ENCODE measurements around the gene AFDN. TPM values are rescaled to one million over a fixed set of nuclear protein-coding genes. Genes with fewer than 3 reads are reported as not detected.

Gene AFDN
- total and polyA plus RNA-seq, 2 experiments from 2014 or later, result 66.9 to 200 TPM

GRCh38 chr6:167993831-167994230 lies 167.1 kb downstream of the AFDN start:
- H3K9me2 ChIP-seq (ENCODE audit: insufficient read depth), result 0 out of 2 replicates have a peak, but pooled peaks cover 2% of the 10 kb centered on the region
- no peaks in the 10 kb centered on the region for H3K36me3 ChIP-seq (ENCODE audit: insufficient read depth)
- peaks cover 7% of the 10 kb centered on the region for H3K4me1 ChIP-seq (ENCODE audit: insufficient read depth)
- no peak overlapping the region for H3K27ac Mint-ChIP-seq
- peaks cover 7% of the 10 kb centered on the region for H3K27me3 Mint-ChIP-seq (ENCODE audit: insufficient read depth, low read depth, poor library complexity)
- H3K27ac ChIP-seq (ENCODE audit: low read depth), result no peak overlapping the region
- H3K4me2 ChIP-seq, result no peak overlapping the region
- TF ChIP-seq EZH2 (IDR thresholded peaks at IDR 0.05; ENCODE audit: low read depth, unreplicated experiment) (no peak), STAT1 (IDR thresholded peaks at IDR 0.05; ENCODE audit: unreplicated experiment) (no peak), ZNF462 (CRISPR knock-in tag; IDR thresholded peaks at IDR 0.05) (no peak), ETS1 (IDR thresholded peaks at IDR 0.05) (no peak), JUNB (IDR thresholded peaks at IDR 0.05; ENCODE audit: unreplicated experiment) (no peak), REST (IDR thresholded peaks at IDR 0.05; ENCODE audit: unreplicated experiment) (no peak), ZNF331 (CRISPR knock-in tag; IDR thresholded peaks at IDR 0.05; ENCODE audit: low read depth) (no peak), NANOG (IDR thresholded peaks at IDR 0.05; ENCODE audit: borderline replicate concordance) (no peak), POLR2AphosphoS5 (IDR thresholded peaks at IDR 0.05; ENCODE audit: low read depth) (no peak), ZNF114 (CRISPR knock-in tag; IDR thresholded peaks at IDR 0.05) (no peak), EZH2phosphoT487 (IDR thresholded peaks at IDR 0.05; ENCODE audit: unreplicated experiment) (no peak)
- no peaks in the 10 kb centered on the region for H3K79me2 ChIP-seq (replicated peaks; ENCODE audit: insufficient read depth)
- H3K4me1 Mint-ChIP-seq, result peaks cover 8% of the 10 kb centered on the region
- H3K4me3 Mint-ChIP-seq, result no peak overlapping the region
- H3K36me3 Mint-ChIP-seq (ENCODE audit: low read depth), result peaks cover 5% of the 10 kb centered on the region; the same call in 2 of the 3 replicates
- no peaks in the 10 kb centered on the region for H4K20me1 ChIP-seq (replicated peaks; ENCODE audit: insufficient read depth)
- no peak overlapping the region for H3K4me3 ChIP-seq
- H2AFZ ChIP-seq, result no peak overlapping the region
- H3F3A ChIP-seq (replicated peaks; ENCODE audit: low read depth), result no peaks in the 10 kb centered on the region
- H3K9me3 Mint-ChIP-seq, result peaks cover 5% of the 10 kb centered on the region; the same call in 2 of the 3 replicates
- ATAC-seq (no peak), DNase-seq (ENCODE audit: low spot score) (no peak)
- H3K27me3 ChIP-seq (ENCODE audit: insufficient read depth), result no peaks in the 10 kb centered on the region
